H54 (cell line): Measurements from ENCODE around the gene IFNGR1.
"Not testable (repeated sequence)": the region's sequence is repeated elsewhere in the genome, so short reads cannot be mapped to it uniquely, and the experiment has no call there.

Source experiments
- DNase-seq: peaks from one replicate; pipeline ENCODE4 v3.0.0; 2011; ENCODE audit warnings: low spot score, mixed read lengths; ENCODE audit not compliant: insufficient read length
- FAIRE-seq: peaks from 3 replicates; lab custom pipeline; 2011; peaks lifted over from hg19 to GRCh38; lab: Jason Lieb, UNC
- POLR2A ChIP-seq: IDR thresholded peaks from 2 replicates; pipeline ENCODE4 v1.6.1; 2011; ENCODE audit warnings: low read depth, mild to moderate bottlenecking, low read length

Gene IFNGR1

GRCh38 chr6:137218917-137219663 is at the start of gene IFNGR1:
TSS of gene IFNGR1 (minus strand) at chr6:137219385. CDS start at chr6:137219327, 58 bp downstream.
- DNase-seq (peak; percentile 75), FAIRE-seq (no peak)
- peak; percentile 83 for TF ChIP-seq POLR2A

DNA sequence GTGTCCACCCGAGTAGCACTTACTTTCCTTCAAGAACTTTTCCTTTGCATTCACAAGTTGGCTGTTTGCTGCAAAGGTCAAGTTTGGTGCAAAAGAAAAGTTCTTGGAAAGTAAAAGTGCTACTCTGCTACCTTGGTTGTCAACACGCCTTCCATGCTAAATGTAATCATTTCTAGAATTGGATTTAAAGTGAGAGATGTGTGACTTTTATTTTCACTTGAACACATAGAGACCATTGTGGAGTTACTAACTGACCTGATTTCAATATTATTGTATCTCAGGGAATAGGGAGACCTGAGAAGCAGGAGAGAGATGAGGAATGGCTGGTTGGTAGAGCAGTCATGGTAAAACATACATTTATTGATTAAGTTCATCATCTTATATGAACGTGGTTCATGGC is 49.7 kb upstream of the IFNGR1 start:
- FAIRE-seq (no peak), DNase-seq (no peak)
- no peak for TF ChIP-seq POLR2A

GRCh38 chr6:137266309-137266586 is 47.1 kb upstream of the IFNGR1 start:
- FAIRE-seq = no peak
- TF ChIP-seq POLR2A = no peak

GRCh38 chr6:137265561-137266308 is 46.5 kb upstream of the IFNGR1 start:
- FAIRE-seq = no peak
- no peak for DNase-seq
- no peak for TF ChIP-seq POLR2A

More at GRCh38 chr6:137266309-137266586, 47.1 kb upstream of the IFNGR1 start:
- DNase-seq = no peak

DNA sequence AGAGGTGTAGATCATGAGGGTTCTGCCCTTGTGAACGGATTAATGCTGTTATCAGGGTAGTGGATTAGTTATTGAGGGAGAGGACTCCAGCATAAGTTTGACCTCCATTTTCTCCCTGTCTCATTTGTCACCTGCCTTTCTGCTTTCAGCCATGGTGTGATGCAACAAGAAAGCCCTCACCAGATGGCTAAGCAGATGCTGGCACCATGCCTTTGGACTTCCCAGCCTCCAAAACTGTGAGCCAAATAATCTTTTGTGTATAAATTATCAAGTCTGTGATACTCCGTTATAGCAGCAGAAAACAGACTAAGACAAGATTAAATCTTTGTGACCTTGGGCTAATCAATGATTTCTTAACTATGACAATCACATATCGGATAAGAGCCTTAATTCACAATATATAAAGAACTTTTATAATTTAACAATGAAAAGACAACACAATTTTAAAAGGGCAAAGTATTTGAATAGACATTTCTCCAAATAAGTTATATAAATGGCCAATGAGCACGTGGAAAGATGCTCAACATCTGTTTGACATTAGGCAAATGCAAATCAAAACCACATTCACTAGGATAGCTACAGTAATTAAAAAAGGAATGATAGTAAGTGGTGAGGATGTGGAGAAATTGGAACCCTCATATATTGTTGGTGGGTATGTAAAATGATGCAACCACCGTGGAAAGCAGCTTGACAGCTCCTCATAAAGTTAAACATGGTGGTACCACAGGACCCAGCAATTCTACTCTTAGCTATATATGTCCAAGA is 45.3 kb upstream of the IFNGR1 start:
- no peak for FAIRE-seq
- no peak for TF ChIP-seq POLR2A
- no peak for DNase-seq

DNA sequence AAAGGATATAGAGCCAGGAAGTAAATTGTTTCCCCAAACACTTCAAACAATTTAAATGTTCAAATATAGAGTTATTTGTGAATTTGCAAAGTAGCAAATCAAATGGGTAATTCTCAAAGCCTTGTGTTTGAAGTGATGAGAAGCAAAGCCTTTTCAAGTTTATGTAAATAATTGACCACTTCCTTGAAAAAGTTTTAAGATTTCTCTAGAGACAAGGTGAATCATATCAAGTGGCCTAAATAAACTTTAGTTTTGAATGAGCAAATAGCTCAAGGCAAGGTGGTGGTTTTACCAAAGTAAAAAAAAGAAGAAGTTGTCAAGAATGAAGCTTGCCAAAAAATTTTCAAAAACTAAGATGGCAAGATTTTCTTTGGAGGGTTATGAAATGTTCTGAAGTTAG is 42.6 kb upstream of the IFNGR1 start:
- DNase-seq = no peak
- no peak for FAIRE-seq

GRCh38 chr6:137261361-137261760 is 42.2 kb upstream of the IFNGR1 start:
- FAIRE-seq (no peak), DNase-seq (no peak)
- TF ChIP-seq POLR2A = no peak

More for the DNA sequence above, 42.6 kb upstream of the IFNGR1 start:
- TF ChIP-seq POLR2A = no peak

GRCh38 chr6:137260217-137260616 is 41.0 kb upstream of the IFNGR1 start:
- FAIRE-seq = no peak

GRCh38 chr6:137259349-137259748 is 40.2 kb upstream of the IFNGR1 start:
- DNase-seq (no peak), FAIRE-seq (no peak)
- TF ChIP-seq POLR2A = no peak

More at GRCh38 chr6:137260217-137260616, 41.0 kb upstream of the IFNGR1 start:
- no peak for TF ChIP-seq POLR2A
- DNase-seq = no peak

DNA sequence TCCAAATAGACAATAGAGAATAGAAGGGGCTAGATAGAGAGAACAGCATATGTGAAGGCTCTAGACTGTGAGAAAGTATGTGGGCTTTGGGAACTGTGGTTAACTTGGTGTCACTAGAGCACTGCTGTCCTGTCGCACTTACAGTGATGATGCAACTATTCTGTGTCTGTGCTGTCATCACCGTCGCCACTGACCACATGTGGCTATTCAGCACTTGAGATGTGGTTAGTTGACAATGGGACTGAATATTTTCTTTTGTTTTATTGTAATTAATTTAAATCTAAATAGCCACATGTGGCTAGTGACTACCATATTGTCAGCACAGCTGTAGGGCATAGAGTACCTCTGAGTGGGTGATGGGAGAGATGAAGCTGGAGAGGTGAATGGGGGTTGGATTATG is 39.0 kb upstream of the IFNGR1 start:
- DNase-seq = no peak
- FAIRE-seq = no peak
- TF ChIP-seq POLR2A = no peak

GRCh38 chr6:137256350-137257103 is 37.3 kb upstream of the IFNGR1 start:
- no peak for DNase-seq
- no peak for FAIRE-seq
- TF ChIP-seq POLR2A = no peak

DNA sequence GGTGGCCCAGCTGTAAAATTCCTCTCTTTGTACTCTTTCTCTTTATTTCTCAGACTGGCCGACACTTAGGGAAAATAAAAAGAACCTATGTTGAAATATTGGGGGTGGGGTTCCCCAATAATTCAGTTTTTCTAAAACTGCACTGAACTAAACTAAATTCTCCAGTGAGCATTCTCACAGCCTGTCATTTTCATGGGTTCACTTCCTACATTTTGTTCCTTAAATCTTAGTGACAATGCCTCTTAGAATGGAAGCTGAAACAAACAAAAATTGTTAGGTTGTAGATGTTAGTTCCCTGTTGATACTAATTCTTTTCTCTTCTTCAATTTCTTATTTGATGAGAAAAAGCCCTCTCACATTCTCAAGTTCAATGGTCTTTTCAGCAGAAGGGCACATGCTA is 35.8 kb upstream of the IFNGR1 start:
- no peak for TF ChIP-seq POLR2A
- no peak for DNase-seq
- no peak for FAIRE-seq

GRCh38 chr6:137254430-137254829 is 35.2 kb upstream of the IFNGR1 start:
- FAIRE-seq, DNase-seq: not testable (repeated sequence)
